GM18873 (cell line): ENCODE results near the gene SLC1A3.

ENCODE experiments used
- ATAC-seq: cut with Tn5 transposase; IDR thresholded peaks from one replicate; pipeline ENCODE4 v1.9.1; 2021; ENCODE audit warnings: mild to moderate bottlenecking, moderate library complexity, moderate number of reproducible peaks; ENCODE audit not compliant: unreplicated experiment, low FRiP score

The SLC1A3 gene

DNA sequence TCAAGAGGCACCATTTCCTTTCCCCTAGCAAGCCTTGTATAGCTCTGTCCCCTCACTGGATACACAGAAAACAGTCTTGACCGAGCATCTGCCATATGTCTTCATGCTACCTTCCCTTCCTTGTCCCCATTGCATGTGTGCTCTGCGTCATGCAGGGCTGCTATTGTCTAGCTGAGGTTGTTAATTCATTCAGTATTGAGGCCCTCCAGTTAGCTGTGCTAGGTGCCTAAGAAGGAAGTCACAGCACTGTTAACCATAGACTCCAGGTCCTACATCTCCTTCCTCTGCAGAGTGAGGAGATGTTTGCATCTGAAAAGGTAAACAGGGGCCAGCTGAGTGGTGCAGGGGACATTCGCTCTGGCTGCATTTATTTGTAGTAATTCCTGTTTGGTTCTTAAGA is 48.2 kb downstream of the SLC1A3 start:
- no peak for ATAC-seq

DNA sequence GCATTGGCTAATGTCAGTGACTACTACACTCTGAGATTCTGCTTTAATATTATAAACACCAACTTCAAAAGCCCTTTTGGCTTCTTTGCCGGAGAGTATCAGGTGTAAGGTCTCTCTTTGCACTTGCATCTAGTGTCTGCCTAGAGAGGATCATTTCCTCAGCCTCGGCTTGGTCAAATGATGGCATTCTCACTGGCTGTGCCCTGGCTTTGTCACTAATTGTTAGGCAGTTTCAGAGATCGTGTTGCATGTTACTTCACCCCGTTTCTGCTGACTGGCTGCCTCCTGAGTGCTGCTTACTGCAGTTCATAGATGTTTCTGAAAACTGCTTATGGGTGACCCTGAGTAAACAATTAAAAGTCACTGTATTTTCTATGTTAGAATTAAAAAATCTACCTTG is 48.8 kb downstream of the SLC1A3 start:
- ATAC-seq = no peak

DNA sequence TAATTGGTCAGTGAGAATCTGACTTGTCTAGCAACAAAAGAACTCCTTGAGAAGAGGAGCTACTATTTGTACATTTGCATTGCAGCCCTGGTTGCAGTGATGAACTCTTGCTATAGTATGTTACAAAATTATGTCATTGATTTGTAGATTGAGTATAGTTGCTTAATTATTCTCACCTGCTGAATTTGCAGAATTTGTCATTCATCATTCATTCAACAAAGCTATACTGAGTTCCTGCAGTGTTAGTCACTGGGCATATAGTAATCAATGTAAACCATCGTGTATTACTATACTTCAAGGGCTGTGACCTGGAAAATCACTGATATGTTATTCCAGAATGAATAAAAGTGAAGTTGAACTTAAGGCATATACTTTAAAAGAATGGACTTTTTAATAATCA is 50.1 kb downstream of the SLC1A3 start:
- no peak for ATAC-seq

DNA sequence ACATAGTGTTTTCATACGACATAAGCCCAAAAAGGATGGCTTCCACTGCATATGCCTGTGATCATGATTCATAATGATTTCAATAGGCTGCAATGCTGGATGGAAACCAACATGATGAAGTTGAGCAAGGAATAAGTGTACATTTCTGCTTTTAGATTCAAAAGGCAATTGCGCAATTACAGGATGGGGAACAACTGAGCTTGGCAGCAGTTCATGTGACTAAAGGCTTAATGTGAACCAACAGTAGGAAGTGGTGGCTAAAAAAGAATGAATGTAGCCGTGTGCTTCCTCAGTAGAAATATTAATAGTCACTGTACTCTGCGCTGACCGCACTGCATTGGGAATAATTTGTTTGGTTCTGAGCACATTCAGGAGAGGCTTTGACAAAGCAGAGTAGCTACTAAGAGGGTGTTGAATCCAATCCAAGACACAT is 51.2 kb downstream of the SLC1A3 start:
- no peak for ATAC-seq

DNA sequence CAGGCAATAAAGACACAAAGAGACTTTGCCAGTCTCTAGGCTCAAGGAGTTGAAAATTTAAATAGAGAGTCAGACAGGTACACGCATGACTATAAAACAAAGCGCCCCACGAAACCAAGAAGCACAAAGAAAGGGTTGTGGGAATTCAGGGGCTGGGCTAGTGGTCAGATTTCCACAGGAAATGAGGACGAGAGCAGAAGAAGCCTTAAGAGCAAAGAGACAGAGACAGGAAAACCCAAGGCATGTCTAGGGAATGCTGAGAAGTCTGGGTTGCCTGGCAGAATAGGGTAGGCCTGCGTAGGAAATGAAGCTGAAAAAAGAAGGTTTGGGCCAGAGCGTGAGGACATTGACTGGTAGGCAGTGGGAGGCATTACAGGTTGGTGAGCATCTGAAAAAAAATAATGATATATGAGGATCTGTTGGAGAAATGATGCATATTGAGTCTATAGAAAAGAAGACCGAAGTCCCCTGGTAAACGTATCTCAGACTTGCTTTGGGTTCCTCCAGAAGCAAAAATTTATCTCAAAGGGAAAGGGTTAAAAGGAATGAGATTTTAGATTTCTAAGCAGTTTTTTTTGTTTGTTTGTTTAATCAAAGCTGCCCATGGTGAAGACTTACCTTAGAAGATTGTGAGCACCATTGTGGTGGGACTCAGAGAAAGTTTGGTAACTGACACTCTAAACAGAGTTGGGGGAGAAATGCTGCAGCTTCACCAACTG is 51.8 kb downstream of the SLC1A3 start:
- ATAC-seq = no peak

DNA sequence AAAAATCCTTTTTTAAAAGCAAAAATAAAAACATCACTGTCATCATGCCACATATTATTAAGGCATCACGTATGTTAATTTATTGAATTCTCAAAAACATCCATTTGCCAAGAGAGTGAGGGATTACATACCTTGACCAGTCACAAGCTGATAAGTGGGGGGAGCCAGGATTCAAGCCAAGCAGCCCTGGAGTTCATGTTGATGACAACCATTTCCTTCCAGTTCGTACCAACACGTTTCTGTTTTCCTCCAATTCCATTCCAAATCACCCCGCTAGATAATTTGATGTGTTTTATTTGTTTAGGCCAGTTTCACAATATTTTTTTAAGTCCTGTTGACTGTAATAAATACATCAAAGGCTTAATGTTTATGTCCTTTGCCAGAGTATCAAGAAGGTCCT is 53.0 kb downstream of the SLC1A3 start:
- no peak for ATAC-seq

DNA sequence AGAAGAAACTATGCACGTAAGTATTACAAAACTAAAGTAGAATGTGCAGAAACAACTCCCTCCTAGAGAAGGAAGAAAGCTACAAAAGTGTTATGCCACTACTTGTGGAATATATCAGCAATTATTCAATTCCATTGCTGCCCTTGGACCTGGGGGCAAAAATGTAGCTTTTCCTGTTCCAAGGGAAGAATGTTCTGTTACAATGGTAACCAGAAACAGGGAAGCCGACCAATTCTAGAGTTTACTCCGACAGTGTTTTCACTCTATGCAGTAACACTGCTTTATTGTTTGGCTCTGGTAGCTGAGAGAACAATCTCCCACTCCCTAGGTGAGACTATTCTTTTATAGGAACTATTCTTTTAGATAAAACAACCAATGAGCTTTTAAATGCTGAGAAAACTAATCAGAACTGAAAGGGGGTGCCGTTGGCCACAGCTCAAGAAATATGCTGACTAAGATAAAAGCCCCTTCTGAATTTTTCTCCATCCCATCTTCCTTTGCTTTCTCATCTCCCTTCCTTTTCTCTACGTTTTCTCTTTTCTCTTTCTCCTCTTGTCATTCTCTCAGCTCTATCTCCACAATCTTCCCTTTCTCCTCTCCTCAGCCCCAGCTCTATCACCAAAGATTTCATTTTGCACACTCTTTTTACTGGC is 54.1 kb downstream of the SLC1A3 start:
- ATAC-seq = no peak

DNA sequence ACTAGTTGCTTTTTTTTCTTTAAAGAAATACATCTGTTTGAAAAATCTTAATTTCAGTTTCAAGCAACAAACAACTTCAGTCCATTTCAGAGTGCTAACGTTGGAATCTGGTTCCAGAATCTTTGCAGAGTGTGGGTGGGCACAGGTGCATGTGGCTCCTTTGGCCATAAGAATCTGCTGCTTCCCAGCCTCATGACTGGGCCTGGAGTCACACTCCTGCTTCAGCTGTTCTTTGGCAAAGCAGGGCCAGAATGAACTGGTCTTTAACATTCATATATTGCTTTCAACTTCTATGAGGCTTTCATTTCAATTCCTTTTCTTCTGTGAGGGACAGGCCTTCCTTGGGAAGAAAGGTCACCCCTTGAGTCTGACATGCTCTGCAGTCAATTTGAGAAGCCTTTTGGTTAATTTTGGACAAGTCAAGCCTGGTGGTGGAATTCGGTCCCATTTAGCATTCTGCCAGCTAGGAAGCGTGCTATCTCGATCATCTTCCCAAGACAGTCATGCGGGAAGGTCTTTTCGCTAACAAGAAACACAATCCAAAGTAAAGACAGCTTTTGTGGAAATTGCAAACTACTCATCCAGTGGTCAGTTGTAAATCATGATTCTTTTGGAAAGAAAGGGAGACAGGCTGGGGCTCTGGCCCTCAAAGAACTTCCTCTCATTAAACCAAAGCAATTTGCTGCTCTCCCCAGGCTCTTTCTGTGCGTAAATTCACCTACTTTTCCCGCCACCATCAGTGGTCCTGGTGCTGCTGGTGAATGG is 55.2 kb downstream of the SLC1A3 start:
- ATAC-seq = no peak

DNA sequence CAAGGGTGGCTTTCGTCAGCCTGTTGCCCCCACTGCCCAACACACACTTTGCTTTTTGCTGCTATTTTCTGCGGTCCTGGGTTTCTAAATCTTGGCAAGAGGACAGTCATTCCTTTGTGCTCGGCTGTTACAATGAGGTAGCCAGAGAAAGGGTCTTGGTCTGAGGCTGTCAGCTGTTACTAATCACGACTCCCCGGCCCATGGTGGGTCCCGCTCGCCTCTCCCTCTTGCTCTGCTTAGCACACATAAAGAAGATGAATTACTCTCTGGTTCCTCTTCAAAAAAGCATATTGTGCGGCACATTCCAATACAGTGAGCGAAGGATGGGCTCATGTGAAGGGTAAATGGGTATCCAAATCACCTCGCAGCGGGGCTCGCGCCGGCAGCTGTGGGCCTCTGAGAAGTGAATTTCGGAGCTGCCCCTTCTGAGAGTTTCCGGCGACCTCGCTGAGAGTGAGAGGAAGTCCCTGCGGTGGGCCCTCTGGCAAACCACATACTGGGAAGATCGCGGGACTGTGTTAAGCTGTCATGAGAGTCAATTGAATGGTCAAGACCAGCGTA is 56.0 kb downstream of the SLC1A3 start:
- no peak for ATAC-seq

DNA sequence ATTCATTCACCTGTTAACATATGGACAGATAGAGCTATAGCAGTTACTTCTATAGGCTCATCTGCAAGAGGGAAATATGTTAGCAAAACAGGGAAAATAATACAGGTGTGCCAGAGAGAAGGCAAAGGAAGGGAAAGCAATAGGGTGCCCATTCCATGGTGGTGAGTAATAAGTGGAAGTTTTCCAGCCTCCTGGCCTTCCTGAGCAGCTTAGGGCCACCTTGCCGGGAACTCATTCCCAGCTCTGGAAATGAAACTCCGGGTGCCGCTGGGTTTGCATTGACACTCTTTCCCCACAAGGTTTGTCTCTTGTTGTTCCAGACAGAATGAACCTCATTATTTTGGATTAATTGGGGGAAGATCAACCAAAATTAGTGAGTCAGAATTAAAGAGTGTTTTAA is 58.4 kb downstream of the SLC1A3 start:
- no peak for ATAC-seq

DNA sequence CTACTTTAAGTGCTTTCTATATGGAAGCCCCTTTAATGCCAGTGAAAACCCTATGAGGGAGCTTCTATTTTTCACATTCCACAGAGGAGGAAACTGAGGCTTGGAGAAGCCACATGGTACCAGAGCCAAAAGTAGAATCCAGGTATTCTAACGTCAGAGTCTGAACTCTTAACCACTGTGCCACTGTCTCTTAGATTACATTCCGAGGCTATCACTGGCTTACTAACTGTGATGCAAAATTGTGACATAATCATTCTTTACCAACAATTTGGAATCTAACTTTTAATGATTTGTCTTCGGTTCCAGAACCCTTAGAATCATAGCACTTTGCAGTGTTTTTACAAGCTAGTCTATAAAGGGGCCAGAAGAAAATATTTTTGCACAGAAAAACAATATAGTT is 59.2 kb downstream of the SLC1A3 start:
- ATAC-seq = no peak

DNA sequence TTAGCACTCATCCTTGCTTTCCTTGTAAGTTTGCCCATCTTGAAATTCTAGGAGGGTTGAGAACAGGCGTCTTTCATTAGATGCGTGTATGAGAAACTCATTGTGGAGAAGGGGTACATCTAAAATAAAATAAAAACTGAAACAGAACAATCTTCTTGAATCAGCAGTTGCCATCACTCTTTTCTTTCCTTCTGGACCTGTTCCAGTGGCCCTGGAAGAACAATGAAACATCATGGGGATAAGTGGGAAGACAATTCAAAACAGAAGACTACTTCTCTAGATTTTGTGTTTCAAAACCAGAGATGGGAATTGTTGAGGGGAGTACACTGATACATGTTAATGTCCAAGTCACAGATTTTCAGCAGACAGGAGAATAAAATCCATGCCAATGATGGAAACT is 59.9 kb downstream of the SLC1A3 start:
- no peak for ATAC-seq

DNA sequence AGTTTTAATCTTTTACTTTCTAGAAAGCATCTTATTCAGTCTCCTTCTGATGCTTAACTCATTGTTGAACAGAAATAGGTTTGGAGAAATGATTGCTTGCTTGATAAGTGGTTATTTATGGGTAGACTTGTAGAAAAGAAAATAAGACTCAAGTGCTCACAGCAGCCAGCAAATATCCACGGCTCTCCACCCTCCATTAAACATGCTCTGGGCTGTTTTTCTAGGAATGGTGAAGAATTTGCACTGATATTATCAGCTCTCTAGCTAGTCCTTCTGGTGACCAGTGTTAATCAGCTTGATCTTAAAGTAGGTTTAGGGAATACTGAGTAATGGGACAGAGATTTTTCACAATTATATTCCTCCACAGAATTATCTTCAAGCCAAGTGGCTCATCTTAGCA is 60.6 kb downstream of the SLC1A3 start:
- no peak for ATAC-seq

DNA sequence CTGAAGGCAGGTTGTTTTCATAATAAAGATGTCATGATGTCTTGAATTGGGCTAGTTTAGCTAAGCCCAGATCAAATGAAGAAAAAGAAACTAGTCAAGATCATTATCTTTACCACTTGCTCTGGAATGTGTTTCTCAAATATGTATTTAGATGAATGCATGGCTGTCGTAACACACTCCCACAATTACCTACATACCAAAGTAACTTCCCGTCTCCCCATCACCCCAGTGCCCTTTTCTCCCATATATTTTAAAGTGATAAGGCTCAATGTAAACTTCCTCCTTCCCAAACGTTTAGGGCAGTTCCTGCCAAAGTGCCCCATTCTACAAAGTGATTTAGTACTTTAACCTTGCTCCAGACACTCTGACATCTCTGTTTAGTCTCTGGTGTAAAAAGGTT is 61.4 kb downstream of the SLC1A3 start:
- no peak for ATAC-seq

DNA sequence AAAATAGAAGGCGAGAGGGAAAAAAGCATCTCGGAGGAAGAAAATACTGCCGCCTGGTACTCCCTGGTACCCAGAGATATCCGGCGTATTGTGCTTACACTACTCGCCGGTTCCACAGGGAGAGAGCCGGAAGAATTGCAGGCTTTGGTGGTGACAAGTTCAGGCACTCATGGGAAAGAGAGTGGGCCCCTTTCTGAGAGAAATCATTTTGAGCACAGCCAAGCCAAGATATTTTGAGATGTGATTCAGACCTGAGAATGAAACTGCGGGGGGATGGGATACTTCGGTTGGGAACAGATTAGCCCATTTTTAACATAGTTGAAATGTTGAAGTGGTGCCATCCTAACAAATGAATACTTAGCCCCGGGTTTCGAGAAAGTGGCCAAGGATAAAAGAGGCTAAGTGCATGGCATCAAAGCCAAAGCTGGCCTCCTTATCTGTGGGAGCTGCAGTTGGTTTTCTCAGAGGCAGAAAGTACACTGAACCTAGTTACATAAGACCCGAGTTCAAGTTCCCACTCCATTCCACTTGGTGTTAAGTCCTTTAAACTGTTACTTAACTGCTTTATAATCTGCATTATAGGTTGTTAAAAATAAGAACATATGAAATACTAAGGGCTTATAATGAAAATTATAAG is 62.7 kb downstream of the SLC1A3 start:
- ATAC-seq = no peak

DNA sequence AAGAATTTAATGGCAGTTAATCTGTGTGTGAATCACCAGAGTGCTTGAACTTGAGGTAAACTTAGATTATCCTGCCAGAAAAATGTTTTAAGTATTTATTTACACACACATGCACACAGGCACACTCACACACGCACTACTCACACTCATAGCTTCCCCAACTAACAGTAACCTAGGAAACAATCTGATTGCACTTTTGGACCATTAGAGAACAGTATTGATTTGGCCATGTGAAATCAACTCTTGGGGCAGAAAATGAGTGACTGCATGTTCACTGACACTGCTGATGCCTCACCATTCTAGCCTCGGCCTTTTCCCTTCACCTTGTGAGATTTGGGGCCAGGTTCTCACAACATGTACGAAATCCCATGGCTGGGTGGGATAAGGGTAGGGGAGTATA is 64.1 kb downstream of the SLC1A3 start:
- ATAC-seq = no peak

DNA sequence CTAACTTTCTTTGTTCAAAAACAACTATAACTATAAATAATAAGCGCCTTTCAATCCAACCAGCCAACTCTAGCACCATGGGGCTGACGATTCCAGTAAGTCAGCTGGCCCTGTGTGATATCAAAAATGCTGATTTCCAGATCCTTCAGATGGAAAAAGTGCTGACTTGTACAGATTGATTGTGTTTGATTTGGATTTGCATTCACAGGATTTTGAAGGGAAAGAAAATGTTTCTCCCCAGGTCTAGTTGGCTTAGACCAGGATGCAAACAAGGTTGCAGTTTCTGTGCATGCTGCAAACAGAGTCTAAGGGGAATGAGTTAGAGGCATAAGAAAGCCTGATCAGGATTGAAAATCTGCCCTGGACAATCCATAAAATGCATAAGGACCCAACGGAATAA is 68.9 kb downstream of the SLC1A3 start:
- no peak for ATAC-seq

DNA sequence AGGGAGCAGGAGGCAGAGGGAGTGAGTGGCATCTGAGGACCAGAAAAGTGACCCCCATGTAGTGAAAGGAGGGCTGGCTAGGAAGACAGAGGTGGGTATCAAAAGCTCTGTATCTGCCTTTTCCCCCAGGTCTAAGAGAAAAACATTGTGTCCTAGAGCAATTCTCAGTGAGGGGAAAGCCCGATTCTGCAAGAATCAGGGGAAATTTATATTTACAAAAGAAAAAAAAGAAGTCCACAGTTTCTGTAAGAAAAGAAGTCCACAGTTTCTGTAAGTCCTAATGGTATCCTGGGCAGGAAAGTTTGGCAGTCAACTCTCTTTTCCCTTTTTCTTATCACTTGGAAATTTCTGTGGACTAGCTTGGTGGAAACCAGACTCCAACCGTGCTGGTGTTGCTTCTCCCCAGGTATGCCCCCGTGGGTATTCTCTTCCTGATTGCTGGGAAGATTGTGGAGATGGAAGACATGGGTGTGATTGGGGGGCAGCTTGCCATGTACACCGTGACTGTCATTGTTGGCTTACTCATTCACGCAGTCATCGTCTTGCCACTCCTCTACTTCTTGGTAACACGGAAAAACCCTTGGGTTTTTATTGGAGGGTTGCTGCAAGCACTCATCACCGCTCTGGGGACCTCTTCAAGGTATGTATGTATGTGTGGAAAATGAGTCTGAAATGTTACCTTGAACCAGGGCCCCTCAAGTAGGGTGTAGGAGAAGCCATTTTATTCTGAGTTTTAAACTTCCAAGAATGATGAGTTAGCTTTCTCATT is 73.0 kb downstream of the SLC1A3 start:
- no peak for ATAC-seq

DNA sequence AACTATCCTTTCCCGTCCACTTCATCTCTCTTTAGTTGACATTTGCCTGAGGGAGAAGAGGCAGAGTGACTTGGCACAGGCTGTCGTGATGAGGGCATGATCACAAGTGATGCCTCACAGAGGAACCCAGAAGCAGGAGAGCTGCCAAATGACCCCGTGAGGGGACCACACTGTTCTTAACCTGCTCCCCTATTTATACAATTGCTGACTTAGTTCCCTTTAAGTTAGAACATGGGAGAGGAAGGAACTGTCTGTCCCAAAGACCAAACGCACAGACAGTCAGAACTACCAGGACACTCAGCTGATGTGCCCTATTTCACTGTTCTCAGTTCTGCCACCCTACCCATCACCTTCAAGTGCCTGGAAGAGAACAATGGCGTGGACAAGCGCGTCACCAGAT is 73.7 kb downstream of the SLC1A3 start:
- ATAC-seq = no peak

DNA sequence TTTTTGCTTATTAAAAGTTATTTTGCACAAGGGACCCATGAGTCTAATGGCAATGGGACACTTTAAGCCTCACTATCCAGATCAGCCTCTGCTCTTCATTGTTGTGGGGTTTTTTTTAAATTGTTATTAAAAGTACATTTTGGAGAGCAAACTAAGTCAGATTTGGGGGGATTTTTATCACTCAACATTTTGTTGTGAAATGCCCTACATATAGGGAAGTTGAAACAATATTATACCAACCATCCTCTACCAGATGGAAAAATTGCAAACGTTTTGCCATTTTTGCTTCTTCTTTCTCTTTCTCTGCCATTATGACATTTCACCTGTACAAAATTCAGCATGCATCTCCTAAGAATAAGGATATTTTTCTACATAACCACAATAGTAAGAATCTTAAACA is 75.3 kb downstream of the SLC1A3 start:
- ATAC-seq = no peak
